VCaP (cell line): ENCODE measurements around the gene IPPK.

ENCODE experiments used
- H3K27ac ChIP-seq: fragments of 450-650 bp; 2 replicates; pipeline ENCODE4 v1.5.1; 2017
- CTCF ChIP-seq: fragments of 450-650 bp; conservative IDR thresholded peaks from 2 replicates; pipeline ENCODE4 v1.5.1; 2017; ENCODE audit warnings: mild to moderate bottlenecking, moderate library complexity

Gene IPPK

DNA sequence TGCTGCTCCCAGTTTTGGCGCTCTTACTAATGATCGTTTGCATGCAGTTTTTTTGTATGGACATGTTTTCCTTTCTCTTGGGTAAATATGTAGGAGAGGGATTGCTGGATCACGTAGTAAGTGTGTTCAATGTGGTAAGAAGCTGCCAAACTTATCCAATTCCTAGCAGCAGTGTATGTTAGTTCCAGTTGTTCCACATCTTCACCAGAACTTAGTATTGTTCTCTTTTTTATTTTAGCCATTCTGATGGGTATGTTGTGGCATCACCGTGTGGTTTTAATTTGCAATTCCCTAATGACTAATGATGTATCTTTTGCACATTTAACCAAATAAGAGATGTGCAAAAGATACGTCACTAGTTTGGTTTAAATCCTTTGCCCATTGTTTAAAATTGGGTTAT, 65.9 kb downstream of the IPPK start:
- no peak for TF ChIP-seq CTCF
- no peak overlapping the region for H3K27ac ChIP-seq

DNA sequence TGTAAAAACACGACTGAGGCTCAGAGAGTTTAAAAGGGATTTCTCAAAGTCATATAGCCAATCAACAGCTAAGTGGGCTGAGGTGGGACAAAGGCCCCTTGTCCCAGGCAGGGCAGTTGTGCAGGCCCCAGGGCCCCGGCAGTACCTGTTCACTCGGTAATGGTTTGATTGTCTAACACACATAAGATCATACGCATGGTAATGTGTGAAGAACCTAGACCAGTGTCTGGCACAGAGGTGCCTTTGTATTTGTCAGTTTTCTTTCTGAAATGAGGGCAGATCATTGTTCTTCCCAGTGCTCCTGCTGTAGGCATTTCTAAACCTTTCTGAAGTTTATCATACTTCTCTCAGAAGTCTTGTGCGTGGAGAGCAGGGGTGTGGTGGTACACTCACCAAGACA, 66.8 kb downstream of the IPPK start:
- no peak for TF ChIP-seq CTCF
- no peak overlapping the region for H3K27ac ChIP-seq

GRCh38 chr9:92602413-92602812, 67.5 kb downstream of the IPPK start:
- no peak for TF ChIP-seq CTCF

DNA sequence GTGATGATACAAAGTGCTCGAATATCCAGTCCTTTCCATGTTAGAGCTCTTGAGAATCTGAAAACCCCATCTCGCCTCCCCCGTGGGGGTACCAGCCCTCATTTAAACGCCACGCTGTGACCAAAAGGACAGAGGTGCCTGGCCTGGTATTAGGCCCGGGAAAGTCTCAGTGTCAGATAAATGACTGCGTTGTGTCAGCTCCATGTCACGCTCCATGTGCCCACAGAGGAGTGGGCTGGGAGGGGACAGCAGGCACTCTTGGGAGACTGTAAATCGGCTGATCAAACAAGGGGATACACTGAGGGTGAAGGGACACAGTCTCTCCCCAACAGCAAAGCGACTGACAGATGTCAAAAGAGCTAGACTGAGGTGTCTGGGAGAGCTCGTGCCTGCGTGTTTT, 68.5 kb downstream of the IPPK start:
- H3K27ac ChIP-seq, result no peak overlapping the region
- no peak for TF ChIP-seq CTCF

More at GRCh38 chr9:92602413-92602812, 67.5 kb downstream of the IPPK start:
- no peak overlapping the region for H3K27ac ChIP-seq

GRCh38 chr9:92600462-92601261, 69.3 kb downstream of the IPPK start:
- H3K27ac ChIP-seq, result no peak overlapping the region
- TF ChIP-seq CTCF, result no peak

- no peak for TF ChIP-seq CTCF
- H3K27ac ChIP-seq, result no peak overlapping the region
Measured at GRCh38 chr9:92599938-92600461, 69.9 kb downstream of the IPPK start.

GRCh38 chr9:92598382-92598781, 71.5 kb downstream of the IPPK start:
- no peak overlapping the region for H3K27ac ChIP-seq
- no peak for TF ChIP-seq CTCF
